Islet precursor cell (in vitro differentiated cells): ENCODE measurements around the gene ITGA6.

Source experiments
- DNase-seq: peaks from one replicate; pipeline ENCODE4 v3.0.0-alpha.2; 2018

Gene ITGA6

GRCh38 chr2:172420216-172420615 lies 7.2 kb upstream of the ITGA6 start:
- no peak for DNase-seq

GRCh38 chr2:172423160-172423559 lies 4.2 kb upstream of the ITGA6 start:
- no peak for DNase-seq

- DNase-seq = no peak
Observed at GRCh38 chr2:172425336-172425735, 2.0 kb upstream of the ITGA6 start.

- no peak for DNase-seq
Observed at GRCh38 chr2:172426635-172427255, 641 bp upstream of the ITGA6 start.

GRCh38 chr2:172427990-172428831 lies 825 bp downstream of the ITGA6 start:
- DNase-seq = peak; percentile 78

GRCh38 chr2:172428832-172429210 lies 1.4 kb downstream of the ITGA6 start:
- DNase-seq = no peak

GRCh38 chr2:172429301-172429968 lies 2.0 kb downstream of the ITGA6 start:
- peak; percentile 57 for DNase-seq

GRCh38 chr2:172430027-172430426 lies 2.6 kb downstream of the ITGA6 start:
- no peak for DNase-seq

- no peak for DNase-seq
Observed at GRCh38 chr2:172430678-172431077, 3.3 kb downstream of the ITGA6 start.

GRCh38 chr2:172431463-172431862 lies 4.1 kb downstream of the ITGA6 start:
- no peak for DNase-seq

- DNase-seq = no peak
Observed at GRCh38 chr2:172431993-172432392, 4.6 kb downstream of the ITGA6 start.

- no peak for DNase-seq
Observed at GRCh38 chr2:172433144-172433543, 5.8 kb downstream of the ITGA6 start.

GRCh38 chr2:172434821-172435605 lies 7.6 kb downstream of the ITGA6 start:
- no peak for DNase-seq

GRCh38 chr2:172435606-172435911 lies 8.2 kb downstream of the ITGA6 start:
- DNase-seq = no peak

- peak; percentile 70 for DNase-seq
Observed at GRCh38 chr2:172436889-172437288, 9.5 kb downstream of the ITGA6 start.

GRCh38 chr2:172437419-172438341 lies 10.3 kb downstream of the ITGA6 start:
- DNase-seq = no peak

GRCh38 chr2:172438741-172439508 lies 11.5 kb downstream of the ITGA6 start:
- DNase-seq = no peak

GRCh38 chr2:172439509-172439860 lies 12.1 kb downstream of the ITGA6 start:
- no peak for DNase-seq

- DNase-seq = no peak
Observed at GRCh38 chr2:172439911-172440310, 12.5 kb downstream of the ITGA6 start.

GRCh38 chr2:172440795-172441194 lies 13.4 kb downstream of the ITGA6 start:
- DNase-seq = no peak
